ENCODE results near the gene RTTN. TPM values are rescaled to one million over a fixed set of nuclear protein-coding genes. Genes with fewer than 3 reads are reported as not detected.

Gene RTTN
- polyA plus RNA-seq, 1 donor: 13.0 TPM

GRCh38 chr18:69968039-69968438 is 237.4 kb downstream of the RTTN start:
- no peak for DNase-seq

- no peak for DNase-seq
Observed at GRCh38 chr18:69963196-69963595, 242.3 kb downstream of the RTTN start.

- DNase-seq: no peak
Observed at GRCh38 chr18:69961718-69962117, 243.8 kb downstream of the RTTN start.

- no peak for DNase-seq
Observed at GRCh38 chr18:69958422-69958821, 247.1 kb downstream of the RTTN start.

GRCh38 chr18:69957747-69958146 is 247.7 kb downstream of the RTTN start:
- no peak for DNase-seq

GRCh38 chr18:69956665-69957620 is 248.5 kb downstream of the RTTN start:
- DNase-seq: no peak

- no peak for DNase-seq
Observed at GRCh38 chr18:69956057-69956456, 249.4 kb downstream of the RTTN start.

- DNase-seq: no peak
Observed at GRCh38 chr18:69954719-69955480, 250.6 kb downstream of the RTTN start.

GRCh38 chr18:69953191-69953590 is 252.3 kb downstream of the RTTN start:
- DNase-seq: no peak

Other genes starting within 250 kb of the RTTN start
- gene SOCS6, start 83.4 kb upstream of the RTTN start, polyA plus RNA-seq (ENCODE audit: insufficient read length): 14.3 TPM

Measured in hindlimb muscle (tissue), 1 donor.